DMS79 treated with DMSO at 0.1 percent for 48 hours (cell line): ENCODE data around the gene SLC66A1.
A peak's percentile ranks its signal among the peaks of the same experiment; 100 is the strongest.

Source experiments
- DNase-seq: peaks from one replicate; lab custom pipeline; 2025; lab: John Stamatoyannopoulos, UW

Gene SLC66A1

DNA sequence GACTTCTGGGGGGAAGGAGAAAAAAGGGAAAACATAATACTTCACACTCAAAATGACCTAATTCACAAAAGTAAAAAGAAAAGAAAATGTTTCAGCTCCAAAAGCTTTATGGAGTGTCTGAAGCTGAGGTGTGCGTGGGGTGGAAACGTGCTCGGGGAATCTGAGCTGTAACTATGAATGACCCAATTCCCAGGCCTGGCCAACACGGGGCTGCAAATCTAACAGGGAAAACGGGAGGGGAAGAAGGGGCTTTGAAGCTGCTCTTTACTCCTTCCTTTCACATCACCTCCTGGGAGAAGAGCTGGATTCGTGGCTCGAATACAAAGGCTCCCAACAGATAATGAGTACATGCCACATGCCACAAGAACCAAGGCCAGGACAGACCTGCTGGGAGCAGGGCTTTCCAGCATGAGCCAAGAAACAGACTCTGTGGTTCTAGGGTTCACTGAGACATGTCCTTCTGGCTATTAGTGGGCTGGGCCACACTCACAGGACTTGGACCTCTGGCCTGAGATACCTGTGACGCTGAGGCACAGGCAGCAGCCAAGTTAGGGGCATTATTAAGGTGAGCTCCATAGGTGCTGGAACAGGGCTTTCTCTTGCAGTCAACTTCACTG, 51.5 kb downstream of the SLC66A1 start:
- DNase-seq, result no peak

DNA sequence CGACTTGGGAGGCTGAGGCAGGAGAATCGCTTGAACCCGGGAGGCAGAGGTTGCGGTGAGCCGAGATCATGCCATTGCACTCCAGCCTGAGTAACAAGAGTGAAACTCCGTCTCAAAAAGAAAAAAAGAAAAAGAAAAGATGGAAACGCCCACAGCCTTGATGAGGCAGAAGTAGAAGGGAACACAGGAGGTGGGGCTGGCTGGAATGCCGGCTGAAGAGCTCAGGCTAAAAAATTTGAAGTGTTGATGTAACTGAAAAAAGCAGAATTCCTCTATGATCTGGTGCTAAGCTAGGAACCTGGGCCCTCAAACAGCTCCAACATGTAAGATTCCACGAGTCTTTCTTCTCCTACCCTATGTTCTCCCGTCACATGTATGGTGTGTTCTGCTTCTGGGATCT, 53.6 kb downstream of the SLC66A1 start:
- no peak for DNase-seq

DNA sequence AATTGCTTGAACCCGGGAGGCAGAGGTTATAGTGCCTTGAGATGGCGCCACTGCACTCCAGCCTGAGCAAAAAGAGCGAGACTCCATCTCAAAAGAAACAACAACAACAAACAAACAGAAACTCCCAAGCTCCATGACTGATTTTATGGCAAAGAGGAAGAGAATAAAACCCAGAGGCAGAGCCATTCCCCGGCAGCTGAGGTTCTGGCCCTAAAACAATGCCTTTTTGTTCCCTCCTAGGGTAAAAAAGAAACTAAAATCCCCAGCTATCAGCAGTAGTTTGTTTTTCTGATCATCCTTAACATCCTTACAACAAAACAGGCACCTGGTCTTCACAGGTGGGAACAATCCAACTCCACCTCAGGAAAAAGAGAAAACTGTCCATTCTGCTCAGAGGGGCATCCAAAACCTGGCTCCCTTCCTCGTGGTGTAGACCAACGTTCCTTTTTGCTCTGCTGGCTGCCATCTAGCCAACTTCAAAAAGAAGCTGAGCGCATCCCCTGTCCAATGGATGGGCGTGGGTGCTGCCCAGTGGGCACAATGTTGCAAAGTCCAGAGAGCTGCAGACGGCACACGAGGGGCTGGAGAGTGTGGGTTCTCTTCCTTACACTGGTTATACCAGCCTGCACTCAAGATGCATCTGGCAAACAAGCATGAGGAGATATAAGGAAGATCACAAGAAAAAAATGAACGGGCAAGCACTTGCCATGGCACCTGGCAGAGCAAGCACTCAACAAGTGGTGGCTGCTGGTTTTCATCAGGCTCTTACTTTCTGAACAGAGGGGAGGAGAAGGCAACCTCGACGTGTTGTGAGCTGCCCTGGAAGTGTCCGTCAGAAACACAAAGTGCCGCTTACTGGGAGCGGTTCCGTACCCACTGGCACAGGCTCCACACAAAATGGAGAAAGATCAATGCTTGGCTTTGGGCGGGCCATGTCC, 54.7 kb downstream of the SLC66A1 start:
- DNase-seq, result peak; percentile 7

DNA sequence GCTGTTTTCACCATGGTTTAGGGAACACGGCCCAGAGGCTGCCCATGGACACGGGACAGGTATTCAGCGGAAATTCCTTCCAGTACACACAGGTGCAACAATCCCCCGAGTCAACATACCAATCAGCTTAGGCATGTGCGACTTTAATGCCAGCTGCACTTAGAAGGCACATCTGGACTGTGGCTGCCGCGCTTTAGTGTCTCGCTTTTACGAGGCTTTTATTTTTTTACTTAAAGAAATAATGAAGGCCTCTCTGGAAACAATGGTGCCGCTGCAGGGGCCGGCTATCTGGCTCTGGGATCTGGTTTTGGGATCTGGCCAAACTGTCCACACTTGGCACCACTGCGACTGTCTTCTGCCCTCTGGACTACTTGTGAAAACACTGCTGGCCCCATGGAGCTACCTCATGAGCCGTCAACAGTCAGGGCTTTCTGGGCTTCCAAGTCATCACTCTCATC, 55.5 kb downstream of the SLC66A1 start:
- peak; percentile 41 for DNase-seq

DNA sequence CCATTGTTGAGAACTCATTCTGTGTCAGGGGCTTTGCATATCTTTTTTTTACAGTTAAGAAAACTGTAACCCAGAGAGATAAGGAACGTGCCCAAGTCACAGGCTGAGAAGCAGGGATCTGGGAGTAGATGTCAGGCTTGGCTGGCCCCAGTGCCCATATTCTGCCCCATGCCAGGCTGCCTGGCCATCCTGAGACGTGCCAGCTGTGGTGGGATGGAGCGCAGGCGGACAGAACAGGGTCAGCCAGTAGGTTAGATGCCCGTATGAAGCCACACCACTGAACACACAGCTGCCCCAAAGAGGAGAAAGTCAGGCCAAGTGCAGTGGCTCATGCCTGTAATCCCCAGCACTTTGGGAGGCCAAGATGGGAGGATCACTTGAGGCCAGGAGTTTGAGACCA, 55.9 kb downstream of the SLC66A1 start:
- no peak for DNase-seq

DNA sequence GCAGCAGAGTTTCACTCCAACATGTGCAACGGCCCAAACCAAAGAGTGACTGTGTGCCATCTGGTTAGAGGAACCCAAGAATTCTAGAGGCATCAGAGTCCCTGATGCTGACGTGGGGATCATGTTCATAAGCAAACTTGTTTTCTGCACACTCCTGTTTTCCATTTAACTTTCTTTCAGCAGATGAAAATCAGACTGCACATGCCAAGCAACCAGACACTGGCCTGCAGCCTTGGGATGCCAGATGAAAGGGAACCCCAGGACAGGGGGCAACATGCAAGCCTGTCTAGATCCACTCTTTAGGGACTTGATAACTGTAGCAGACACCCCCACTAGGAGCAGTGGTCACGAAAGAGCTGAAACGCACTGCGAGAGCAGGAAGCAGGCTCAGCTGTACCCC, 56.8 kb downstream of the SLC66A1 start:
- no peak for DNase-seq

DNA sequence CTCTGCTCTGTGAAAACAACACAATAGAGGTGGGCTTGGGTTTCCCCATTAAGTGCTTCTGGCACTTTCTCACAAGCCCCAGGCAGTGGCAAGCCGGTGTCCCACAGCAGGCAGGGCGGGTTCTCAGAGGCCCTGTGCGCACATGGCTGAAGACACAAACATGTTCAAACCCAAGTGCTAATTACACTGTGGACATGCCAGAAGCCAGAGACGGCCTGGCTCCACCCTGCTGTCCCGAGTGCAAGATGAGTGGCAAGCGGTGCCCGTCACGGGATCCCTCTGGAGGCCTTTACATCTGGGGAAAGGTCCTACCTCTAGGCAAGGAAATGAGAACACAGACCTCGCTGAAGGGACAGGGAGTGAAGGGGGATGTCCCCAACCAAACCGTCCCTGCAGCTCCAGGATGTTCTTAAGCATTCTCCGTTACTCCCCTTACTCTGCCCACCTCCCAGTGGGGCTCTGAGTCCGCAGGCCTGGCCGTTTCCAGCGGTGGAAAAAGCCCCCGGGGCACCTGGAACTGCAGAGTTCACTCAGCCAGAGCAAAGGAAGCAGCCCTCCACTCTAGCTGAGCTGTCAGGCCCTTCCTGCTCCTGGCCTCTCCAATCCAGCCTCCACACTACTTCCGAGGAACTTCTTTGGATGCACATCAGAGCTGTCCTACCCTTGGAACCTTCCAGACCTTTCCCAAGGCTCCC, 57.4 kb downstream of the SLC66A1 start:
- peak; percentile 39 for DNase-seq

DNA sequence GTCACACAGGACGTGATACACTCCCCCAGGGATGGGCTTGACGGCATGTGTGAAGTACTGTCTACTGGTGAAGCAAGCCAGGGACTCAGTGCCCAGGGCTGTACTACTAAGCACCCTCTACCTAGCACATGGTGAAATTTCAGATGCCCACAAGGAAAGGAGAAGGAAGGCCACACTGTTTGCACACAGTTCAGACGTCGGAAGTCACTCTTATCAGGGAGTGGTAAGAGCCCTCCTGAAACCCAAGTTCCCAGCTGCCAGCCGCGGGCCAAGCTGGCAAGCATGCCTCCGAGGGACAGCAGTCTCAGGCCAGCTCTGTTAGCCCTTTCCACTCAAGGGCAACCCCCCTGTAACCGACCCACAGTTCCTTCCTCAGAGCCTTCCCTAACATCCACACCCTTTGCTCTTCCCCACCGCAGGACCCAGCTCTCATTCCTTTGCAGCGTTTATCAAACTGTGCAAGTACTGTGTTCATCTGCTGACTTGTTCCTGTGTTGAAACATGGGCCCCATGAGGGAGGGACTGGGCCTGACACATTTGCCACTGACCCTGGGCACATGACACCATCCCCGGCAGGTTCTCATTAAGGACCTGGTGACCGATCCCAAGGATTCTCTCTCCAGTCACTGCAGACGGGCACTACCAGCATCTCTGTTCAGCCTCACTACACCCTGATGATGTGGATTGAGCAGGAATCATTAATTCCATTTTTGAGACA, 58.5 kb downstream of the SLC66A1 start:
- DNase-seq, result no peak

DNA sequence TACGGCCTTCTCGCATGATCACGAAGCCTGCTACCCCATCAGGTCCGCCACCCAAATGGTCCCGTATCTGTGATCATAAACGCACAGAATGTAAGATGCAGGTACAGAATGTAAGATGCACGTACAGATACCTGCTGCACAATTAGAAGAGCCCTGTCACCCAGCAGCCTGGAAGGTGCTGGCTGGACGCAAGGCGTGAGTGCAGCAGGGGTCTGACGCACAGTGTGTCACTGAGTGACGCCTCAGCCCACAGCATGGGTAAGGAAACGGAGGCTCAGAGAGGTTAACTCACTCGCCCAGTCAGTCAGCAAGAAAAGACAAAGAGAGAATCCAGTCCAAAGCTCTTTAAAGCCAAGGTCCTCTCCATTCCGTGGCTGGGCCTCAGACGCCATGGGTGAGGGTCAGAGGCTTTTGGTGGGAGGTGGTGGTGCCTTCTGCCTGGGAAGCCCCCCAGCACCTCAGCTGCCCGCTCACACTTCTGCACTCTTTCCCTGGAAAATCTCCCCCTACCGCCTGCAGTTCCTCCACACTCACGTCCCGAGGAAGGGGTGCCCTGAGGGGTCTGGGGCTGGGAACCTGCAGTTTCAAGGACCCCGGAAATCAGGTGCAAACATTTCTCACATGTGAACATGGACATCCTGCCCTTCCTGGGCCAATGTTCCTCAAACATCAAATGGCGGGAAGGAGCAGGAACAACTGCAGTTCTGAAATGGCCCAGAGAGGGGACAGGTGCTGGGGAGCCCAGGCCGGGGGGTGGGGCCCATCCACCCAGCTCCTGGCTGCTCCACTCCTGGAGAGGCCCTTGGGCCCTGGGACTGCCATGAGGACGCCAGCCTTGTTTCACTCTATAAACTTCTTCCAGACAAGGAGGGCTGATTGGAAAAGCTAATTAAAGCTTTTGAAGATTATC, 59.4 kb downstream of the SLC66A1 start:
- DNase-seq, result no peak

DNA sequence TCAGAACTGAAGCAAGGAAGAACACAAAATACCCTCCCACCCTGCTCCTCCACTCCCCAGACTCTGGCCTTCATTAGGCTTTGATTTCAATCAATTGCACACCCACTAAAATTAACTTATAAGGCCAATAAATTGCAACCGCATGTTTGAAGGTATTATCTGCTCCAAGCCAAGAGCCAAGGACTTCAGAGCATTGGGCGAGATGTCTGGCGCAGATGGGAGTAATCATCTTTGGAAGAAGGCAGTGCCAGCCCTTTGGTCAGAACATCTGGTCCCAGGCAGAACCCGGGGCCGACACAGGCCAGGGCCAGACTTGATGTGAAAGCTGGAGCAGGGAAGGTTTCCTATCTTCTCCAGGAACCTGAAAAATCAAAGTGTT, 60.0 kb downstream of the SLC66A1 start:
- no peak for DNase-seq

DNA sequence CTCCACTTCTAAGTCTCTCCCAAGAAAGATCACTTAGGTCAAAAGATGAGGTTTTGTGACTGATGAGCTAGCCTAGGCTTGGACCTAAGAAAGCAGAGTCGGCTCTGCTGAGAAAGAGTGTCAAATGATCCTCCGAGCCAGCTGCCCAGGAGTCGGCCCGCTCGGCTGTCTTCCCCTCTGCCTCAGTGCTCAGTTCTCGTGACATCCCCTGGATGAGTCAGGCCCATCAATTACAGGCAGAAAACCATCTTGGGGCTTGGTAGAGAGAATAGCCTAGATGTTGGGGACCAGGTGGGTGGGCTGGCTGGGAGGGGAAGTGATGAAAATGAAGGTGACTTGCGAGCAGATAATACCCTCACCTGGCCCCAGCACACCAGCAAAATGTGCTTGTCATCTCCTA, 60.5 kb downstream of the SLC66A1 start:
- no peak for DNase-seq

DNA sequence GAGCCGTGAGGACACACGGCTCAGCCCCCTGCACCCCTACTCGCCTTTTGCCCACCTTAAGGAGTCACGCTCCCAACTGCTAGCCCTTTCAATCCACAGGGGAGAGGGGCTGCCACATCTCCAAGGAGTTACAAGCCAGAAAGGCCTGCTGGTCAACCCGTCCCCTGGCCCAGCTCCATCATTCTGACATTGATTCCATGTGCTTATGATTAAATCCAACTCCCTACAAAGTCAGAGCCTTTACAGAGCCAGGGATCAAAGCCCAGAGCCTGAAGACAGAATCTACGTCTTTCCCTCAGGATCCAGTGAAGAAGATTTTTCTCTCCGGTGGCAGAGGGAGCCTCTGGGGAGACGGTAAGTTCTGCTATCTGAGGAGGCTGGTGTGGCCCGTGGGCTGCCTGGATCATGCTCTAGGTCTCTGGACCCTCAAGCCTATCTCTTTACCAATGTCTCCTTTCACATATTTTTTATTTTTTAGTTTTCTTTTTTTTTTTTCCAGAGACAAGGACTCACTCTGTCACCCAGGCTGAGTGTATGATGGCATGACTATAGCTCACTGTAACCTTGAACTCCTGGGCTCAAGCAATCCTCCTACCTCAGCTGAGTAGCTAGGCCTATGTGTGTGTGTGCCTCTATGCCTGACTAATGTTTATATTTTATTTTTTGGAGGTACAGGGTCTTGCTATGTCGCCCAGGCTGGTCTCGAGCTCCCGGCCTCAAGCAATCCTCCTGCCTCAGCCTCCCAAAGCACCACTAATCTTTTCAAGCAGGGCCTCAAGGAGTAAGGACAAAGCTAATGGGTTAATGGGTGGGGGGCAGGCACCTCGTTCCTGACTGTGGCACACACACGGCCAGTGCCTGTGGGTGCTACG, 61.3 kb downstream of the SLC66A1 start:
- DNase-seq, result no peak

DNA sequence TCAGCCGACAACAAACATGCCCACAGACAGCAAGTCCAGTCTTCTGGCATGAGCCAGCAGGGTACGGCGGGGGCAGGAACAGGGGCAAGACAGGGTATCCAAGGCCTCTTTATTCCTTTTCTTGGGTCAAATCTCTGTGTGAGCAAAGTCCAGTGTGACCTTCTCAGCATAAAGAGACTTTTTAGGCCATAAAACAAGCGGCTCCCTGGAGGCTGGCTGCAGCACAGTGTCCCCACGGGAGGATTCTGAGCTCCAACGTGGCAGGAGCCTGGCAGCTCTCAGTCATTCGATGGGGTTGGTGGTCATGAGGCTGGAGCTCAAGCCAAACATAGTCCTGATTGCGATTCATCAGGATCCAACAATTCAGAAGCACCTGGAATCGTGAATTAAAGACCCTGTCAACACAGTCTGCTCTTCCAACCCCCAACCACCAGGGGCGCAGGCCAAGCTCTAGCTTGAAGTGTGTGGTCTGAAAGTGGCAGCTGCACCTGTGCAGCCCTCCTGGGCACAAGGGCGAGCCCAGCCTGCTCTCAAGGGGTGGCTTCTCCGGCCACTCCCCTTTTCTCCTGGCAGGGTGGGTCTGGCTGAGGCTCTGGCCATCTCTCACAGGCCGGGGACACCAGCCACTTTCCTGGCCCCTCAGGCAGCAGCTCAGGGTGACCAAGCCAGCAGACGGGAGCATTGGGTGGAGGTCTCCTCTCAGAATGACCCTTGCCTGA, 62.1 kb downstream of the SLC66A1 start:
- peak; percentile 49 for DNase-seq

DNA sequence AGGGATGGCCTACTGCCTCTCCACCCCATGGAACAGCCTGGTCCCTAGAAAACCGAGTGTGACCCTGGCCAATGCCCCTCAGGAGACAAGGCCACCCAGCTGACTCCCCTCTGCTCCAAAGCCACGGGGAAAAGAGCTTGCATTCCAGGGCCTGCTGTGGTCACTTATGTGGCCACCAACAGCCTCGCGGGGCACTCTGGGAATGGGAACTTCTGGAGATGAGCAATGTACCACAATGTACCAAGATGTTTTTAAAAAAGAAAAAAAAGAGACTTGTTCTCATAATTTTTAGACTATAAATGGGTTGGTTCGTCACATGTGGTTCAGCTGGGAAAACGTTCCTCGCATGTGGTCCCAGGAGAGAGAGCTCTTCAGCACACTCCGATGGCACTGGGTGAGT, 62.8 kb downstream of the SLC66A1 start:
- no peak for DNase-seq

DNA sequence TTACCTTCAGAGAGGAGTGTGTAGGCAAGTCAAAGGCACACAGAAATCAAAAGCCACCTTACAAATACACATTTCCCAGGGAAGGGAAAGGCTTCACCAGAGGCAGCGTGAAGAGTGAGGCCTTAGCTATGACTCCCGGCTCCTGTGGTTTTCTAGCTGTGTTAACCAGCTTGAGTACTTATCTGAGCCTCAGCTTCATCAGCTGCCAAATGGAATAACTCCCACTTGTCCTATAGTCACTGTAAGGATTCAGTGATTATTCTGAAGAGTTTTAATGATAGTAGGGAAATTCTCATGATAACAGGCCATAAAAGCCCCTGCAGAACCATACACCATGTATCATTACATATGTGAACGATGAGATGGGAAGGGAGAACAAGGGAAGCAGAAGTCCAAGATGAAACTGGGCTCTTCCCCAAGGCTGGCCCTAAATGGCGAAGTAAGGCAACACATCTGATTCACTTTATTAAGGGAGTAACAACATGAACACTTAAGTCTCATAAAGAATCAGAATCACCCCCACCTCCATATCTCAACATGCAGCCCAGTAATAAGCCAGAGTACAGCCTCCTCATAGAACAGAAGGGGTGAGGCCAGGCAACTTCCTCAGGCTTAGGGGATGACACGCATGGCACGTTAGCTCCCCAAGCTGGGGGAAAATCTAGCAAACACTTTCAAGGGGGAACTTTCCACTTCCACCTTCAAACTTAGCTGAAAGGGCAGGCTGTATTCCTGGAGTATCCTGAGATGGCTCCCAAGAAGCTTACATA, 63.7 kb downstream of the SLC66A1 start:
- DNase-seq, result no peak

DNA sequence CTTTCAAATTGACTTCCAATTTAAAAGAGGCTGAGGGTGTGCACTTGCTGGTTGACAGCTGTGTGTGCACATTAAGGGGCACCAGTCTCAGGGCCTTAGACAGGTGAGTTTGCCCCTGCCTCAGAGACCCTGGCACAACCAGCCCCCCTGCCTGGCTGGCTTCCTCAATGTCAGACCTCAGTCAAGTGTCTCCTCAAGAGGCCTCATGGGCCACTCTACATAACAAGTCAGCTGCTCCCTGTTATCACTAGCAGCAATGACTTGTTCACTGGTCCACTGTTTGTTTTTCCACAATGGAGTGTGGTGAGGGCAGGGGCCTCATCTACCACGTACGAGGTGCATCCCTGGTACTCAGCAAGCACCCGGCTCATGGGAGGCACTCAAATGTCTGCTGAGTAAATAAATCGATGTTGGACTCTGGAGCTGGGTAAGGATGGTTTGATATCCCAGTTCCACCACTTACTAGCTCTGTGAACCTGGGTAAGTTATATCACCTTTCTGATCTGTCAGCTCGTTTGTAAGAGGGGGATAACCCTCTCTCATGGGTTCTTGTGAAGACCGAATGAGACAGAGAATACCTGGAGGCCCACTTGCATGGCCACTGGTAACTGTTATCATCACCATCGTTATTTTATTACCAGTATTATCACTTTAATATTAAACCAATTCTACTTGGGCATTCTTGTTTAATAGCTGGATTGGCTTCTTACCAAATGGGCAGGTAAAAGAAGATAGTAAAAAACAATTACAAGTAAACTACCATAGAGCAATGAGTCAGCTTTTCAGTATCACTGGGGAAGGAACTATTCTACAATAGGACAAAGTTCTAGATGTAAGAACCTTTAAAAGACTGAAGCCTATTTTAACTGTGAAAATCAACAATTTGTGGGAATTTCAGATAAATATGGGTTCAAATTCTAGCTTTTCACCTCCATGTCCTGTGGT, 64.6 kb downstream of the SLC66A1 start:
- DNase-seq, result no peak
